ENCODE data around the gene DND1.
"Not testable (repeated sequence)": the region's sequence is repeated elsewhere in the genome, so short reads cannot be mapped to it uniquely, and the experiment has no call there.

DND1 gene

DNA sequence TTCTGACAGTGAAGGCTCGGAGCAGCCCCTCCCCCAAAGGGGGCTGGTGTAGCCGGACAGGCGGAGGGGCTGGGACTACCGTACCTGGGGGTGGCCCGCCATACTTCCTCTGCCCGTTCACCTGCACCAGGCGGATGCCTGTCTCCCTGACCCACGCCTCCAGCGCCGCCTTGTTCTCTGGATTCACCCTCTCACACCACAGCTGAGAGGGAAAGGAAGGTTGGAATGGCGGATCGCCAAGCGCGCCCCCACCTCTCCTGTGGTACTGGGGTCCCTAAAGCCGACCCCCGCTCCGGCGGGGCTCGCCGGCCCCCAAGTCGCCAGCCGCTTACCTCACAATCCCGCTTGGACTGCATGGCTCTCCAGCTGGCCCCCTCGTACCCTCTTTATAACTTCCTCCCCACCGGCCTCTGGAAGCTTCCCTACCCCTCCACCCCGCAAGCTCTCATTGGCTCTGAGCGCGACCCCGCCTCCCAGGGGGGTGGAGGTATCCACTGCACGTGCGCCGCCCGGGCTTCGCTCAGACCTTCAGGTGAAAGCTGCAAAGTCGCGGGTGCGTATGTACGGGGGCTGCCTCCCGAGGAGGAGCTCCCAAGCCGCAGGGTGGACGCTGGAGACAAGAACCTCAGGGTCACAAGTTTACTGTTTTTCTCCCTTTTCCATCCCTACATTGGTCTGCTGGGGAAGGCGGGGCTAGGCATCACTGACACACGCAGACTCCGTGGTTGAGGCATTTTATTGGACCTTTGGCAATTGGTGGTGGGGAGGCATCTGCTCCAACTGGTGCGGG lies at the start of gene DND1:
TSS of gene DND1 (minus strand) at position 390 of the 790 bp plus-strand sequence. CDS start at position 356, 34 bp downstream.
- DNase-seq (ENCODE audit: low read depth in 2 of 2), result no peak

- not testable (repeated sequence) for DNase-seq (ENCODE audit: low read depth in 2 of 2)
Observed at GRCh38 chr5:140721395-140721794, 48.0 kb upstream of the DND1 start.

DNA sequence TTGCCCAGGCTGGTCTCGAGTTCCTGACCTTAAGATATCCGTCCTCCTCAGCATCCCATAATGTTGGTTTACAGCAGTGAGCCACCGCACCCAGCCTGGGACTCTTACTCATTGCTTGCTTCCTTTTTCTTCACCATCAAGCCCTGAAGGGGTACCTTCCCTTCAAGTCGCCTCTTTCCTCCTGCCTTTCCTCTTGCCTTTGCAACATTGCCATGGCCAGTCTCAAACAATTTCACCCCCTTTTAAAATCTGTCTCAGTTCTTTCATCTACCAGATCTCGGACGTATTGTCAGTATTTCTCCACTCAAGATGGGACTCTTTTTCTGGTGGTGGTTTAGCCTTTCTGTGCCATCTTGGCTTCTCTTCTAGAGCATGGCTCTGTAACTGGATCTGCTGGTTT lies 47.4 kb upstream of the DND1 start:
- not testable (repeated sequence) for DNase-seq (ENCODE audit: low read depth in 2 of 2)

- no peak for DNase-seq (ENCODE audit: low read depth in 2 of 2)
Observed at GRCh38 chr5:140718266-140718592, 44.9 kb upstream of the DND1 start.

DNA sequence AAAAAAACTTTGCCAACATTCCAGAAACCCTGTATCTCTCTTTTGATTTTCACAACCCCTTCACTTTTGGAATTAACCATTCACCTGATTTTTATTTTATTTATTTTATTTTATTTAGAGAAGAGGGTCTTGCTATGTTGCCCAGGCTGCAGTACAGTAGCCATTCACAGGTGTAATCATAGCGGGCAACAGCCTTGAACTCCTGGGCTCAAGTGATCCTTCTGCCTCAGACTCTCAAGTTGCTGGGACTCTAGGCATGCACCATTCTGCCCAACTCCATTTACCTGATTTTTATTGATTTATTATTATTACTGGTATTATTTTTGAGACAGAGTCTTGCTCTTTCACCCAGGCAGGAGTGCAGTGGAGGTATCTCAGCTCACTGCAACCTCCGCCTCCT lies 42.9 kb upstream of the DND1 start:
- not testable (repeated sequence) for DNase-seq (ENCODE audit: low read depth in 2 of 2)

DNA sequence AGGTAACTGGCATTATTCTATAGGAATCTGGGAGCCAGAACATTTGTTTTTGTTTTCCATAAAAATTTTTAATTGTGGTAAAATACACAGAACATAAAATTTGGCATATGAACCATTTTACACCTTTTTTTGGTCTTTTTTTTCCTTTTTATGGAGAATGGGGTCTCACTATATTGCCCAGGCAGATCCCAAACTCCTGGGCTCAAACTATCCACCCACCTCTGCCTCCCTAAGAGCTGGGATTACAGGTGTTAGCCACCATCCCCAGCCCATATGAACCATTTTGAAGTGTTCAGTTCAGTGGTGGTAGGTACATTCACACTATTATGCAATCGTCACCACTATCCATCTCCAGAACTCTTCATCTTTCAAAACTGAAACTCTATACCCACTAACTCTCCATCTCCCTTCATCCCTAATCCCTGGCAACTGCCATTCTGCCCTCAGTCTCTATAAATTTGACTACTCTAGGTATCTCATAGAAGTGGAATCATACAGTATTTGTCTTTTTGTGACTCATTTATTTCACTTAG lies 40.3 kb upstream of the DND1 start:
- no peak for DNase-seq (ENCODE audit: low read depth in 2 of 2)

- no peak for DNase-seq (ENCODE audit: low read depth in 2 of 2)
Observed at GRCh38 chr5:140711794-140712193, 38.4 kb upstream of the DND1 start.

DNA sequence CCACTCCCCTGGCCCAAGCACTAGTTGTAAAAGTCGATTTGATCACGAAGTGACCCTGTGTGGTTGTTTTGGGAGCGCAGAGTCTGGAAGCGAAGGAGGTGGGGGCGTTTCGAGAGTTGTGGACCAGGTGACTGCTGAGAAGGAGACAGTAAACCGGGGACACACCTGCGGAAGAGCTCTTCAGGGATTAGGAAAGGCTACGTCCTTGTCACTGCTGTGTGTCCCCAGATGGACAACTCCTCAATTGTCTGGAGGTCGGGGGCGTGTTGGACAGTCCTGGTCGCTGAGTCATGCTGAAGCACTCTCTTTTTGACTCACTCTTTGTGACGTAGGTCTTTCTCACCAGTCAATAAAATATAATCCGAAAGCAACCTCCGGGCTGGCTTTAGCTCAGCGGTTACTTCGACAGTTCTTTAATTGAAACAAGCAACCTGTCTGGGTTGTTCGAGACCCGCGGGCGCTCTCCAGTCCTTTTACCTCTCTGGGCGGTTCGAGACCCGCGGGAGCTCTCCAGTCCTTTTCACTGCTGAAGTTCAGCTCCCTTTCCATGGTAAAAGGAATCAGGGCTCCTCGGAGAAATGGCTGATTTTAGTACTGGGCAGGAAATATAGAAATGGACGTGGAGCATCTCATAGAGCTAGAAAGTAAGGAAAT lies 37.6 kb upstream of the DND1 start:
- DNase-seq (ENCODE audit: low read depth in 2 of 2), result peak; percentile 74 to 95

DNA sequence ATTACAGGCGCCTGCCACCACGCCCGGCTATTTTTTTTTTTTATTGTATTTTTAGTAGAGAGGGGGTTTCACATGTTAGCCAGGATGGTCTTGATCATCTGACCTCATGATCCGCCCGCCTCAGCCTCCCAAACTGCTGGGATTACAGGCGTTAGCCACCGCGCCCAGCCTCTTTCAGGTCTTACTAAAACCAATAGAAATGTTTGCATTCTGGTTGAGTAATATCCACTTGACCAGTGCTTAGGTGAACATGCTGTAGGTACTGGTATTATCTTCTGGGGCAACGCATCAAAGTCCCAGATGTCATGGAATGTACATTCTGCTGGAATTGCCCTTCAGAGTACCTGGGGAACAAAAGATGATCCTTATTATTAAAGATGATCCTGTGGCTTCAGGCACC lies 35.4 kb upstream of the DND1 start:
- not testable (repeated sequence) for DNase-seq (ENCODE audit: low read depth in 2 of 2)

- no peak for DNase-seq (ENCODE audit: low read depth in 2 of 2)
Observed at GRCh38 chr5:140707812-140708211, 34.4 kb upstream of the DND1 start.

GRCh38 chr5:140700177-140701144 lies 27.1 kb upstream of the DND1 start, which contains the start of gene ZMAT2:
Gene ZMAT2, plus strand, starts transcription at chr5:140700447. Its CDS starts 14 bp downstream, at chr5:140700461.
- peak; percentile 81 to 87 for DNase-seq (ENCODE audit: low read depth in 2 of 2)

GRCh38 chr5:140696891-140697492 lies 23.6 kb upstream of the DND1 start:
- no peak for DNase-seq (ENCODE audit: low read depth in 2 of 2)

- DNase-seq (ENCODE audit: low read depth in 2 of 2), result no peak
Observed at GRCh38 chr5:140694276-140694675, 20.9 kb upstream of the DND1 start.

GRCh38 chr5:140690941-140691924 lies 17.9 kb upstream of the DND1 start, which contains the start of the genes HARS1 and HARS2:
Gene HARS1, minus strand, starts transcription at chr5:140691370. Its CDS starts 66 bp downstream, at chr5:140691304.
Gene HARS2, plus strand, starts transcription at chr5:140691455. Its CDS starts 194 bp downstream, at chr5:140691649.
- peak; percentile 58 to 67 for DNase-seq (ENCODE audit: low read depth in 2 of 2)

DNA sequence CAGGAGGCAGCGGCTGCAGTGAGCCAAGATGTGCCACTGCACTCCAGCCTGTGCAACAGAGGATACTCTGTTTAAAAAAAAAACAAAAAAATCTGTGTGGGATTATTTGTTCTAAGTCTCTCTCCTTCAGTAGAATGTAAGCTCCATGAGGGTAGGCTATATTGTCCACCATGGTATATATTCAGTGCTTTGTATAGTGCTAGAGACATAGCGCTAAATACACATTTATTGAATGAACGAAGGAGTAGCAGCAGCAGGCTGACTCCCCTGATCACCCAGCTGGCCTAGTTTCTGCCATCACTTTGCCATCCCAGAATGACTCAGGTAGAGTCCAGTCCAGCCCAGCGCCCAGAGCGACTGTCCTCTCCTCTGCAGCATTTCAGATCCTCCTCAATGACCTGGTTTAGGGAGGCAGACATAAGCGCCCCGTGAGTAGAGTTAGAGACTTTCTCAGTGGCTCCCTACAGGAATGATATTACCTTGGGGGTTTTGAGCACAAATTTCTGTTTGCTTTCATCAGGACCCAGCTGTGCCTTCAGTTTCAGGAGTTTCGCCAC lies 17.1 kb upstream of the DND1 start:
- DNase-seq (ENCODE audit: low read depth in 2 of 2), result no peak

GRCh38 chr5:140678993-140679392 lies 5.6 kb upstream of the DND1 start:
- DNase-seq (ENCODE audit: low read depth in 2 of 2), result no peak

- no peak for DNase-seq (ENCODE audit: low read depth in 2 of 2)
Observed at GRCh38 chr5:140677947-140678346, 4.6 kb upstream of the DND1 start.

- DNase-seq (ENCODE audit: low read depth in 2 of 2), result no peak
Observed at GRCh38 chr5:140674629-140675028, 1.3 kb upstream of the DND1 start.

DNA sequence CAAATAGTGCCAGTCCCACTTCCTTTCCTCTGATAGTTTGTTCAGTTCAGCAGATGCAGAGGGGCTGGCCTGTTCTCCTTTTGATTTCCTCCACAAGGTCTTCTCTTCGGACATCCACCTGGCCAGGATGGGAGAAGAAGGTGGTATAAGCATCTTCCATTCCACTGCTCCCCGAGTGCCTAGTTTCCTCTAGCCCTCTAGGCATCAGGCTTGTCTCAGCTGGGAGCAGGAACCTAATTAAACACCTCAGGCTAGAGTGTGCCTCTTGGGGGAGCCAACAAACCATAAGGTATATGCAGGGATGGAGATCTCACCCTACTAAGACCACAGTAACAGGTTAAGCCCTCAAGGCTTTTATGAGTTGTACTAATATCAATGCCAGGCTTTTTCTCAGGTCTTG lies 835 bp upstream of the DND1 start:
- no peak for DNase-seq (ENCODE audit: low read depth in 2 of 2)
